ENCODE data around the gene C6orf141. TPM values are rescaled to one million over a fixed set of nuclear protein-coding genes. Genes with fewer than 3 reads are reported as not detected.

C6orf141 gene
- total RNA-seq, 2 donors from 2014 or later = 0.81 to 1.7 TPM

DNA sequence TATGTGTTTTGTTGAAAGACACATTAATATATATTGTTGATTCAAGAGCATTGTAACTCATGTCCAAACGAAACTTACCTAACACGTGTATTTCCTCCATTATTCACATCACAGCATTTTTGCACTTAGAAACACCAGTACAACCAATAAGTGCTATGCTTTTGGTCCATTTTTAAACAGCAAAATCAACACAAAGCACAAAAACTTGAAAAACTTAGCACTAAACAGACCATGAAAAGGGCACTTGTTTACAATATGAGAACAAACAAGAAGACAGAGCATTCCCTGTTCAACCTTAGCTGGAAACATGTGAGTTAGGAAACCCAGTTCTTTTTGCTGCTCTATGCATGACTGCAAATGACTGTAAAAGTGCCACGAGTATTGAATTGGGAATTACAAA, 41.1 kb upstream of the C6orf141 start:
- H3K27me3 Mint-ChIP-seq (ENCODE audit: insufficient read depth) = peaks cover 2% of the 10 kb centered on the region

GRCh38 chr6:49513153-49513989, 37.1 kb upstream of the C6orf141 start:
- Mint-ChIP-seq H3K4me1 (no peaks in the 10 kb centered on the region), H3K27me3 (ENCODE audit: insufficient read depth) (no peaks in the 10 kb centered on the region), H3K27ac (no peak overlapping the region), H3K4me3 (no peak overlapping the region), H3K9me3 (peaks cover 4% of the 10 kb centered on the region), H3K36me3 (ENCODE audit: low read depth) (no peaks in the 10 kb centered on the region)
- WGBS, 2 experiments (ENCODE audit: insufficient coverage in 1 of 2, insufficient read length in 1 of 2) = 94 to 100% methylated on average over 1 to 2 of the region's 2 CpGs
- Histone ChIP-seq H3K27ac (ENCODE audit: low read depth, low read length) (no peak overlapping the region), H3K4me3 (ENCODE audit: low read length) (no peak overlapping the region), H3K27me3 (ENCODE audit: control insufficient read depth, insufficient read depth, low read length, poor library complexity, severe bottlenecking) (no peaks in the 10 kb centered on the region), H3K4me1 (ENCODE audit: control insufficient read depth, insufficient read depth, low read length) (no peaks in the 10 kb centered on the region), H3K9me3 (ENCODE audit: control insufficient read depth, low read length) (no peaks in the 10 kb centered on the region), H3K36me3 (ENCODE audit: control insufficient read depth, insufficient read depth, low read length) (no peaks in the 10 kb centered on the region), H3K9ac (ENCODE audit: extremely low read depth, low read length, poor library complexity, severe bottlenecking) (no peak overlapping the region)
- no peak for DNase-seq
- TF ChIP-seq, protein P1, sequence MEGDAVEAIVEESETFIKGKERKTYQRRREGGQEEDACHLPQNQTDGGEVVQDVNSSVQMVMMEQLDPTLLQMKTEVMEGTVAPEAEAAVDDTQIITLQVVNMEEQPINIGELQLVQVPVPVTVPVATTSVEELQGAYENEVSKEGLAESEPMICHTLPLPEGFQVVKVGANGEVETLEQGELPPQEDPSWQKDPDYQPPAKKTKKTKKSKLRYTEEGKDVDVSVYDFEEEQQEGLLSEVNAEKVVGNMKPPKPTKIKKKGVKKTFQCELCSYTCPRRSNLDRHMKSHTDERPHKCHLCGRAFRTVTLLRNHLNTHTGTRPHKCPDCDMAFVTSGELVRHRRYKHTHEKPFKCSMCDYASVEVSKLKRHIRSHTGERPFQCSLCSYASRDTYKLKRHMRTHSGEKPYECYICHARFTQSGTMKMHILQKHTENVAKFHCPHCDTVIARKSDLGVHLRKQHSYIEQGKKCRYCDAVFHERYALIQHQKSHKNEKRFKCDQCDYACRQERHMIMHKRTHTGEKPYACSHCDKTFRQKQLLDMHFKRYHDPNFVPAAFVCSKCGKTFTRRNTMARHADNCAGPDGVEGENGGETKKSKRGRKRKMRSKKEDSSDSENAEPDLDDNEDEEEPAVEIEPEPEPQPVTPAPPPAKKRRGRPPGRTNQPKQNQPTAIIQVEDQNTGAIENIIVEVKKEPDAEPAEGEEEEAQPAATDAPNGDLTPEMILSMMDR (conservative IDR thresholded peaks at IDR 0.05) = no peak

More for the DNA sequence above, 41.1 kb upstream of the C6orf141 start:
- Histone ChIP-seq H3K9ac (ENCODE audit: extremely low read depth, low read length, poor library complexity, severe bottlenecking) (no peak overlapping the region), H3K36me3 (ENCODE audit: control insufficient read depth, insufficient read depth, low read length) (no peaks in the 10 kb centered on the region), H3K4me1 (ENCODE audit: control insufficient read depth, insufficient read depth, low read length) (no peaks in the 10 kb centered on the region), H3K27ac (ENCODE audit: low read depth, low read length) (no peak overlapping the region), H3K27me3 (ENCODE audit: control insufficient read depth, insufficient read depth, low read length, poor library complexity, severe bottlenecking) (no peaks in the 10 kb centered on the region), H3K9me3 (ENCODE audit: control insufficient read depth, low read length) (peaks cover 3% of the 10 kb centered on the region), H3K4me3 (ENCODE audit: low read length) (no peak overlapping the region)
- TF ChIP-seq, protein P1 (conservative IDR thresholded peaks at IDR 0.05) = no peak
- Mint-ChIP-seq H3K27ac (no peak overlapping the region), H3K9me3 (peaks cover 20% of the 10 kb centered on the region), H3K4me3 (no peak overlapping the region), H3K4me1 (peaks cover 3% of the 10 kb centered on the region), H3K36me3 (ENCODE audit: low read depth) (no peaks in the 10 kb centered on the region)
- no peak for DNase-seq
- 67 to 84% methylated on average over 1 to 3 of the region's 3 CpGs for WGBS, 2 experiments (ENCODE audit: insufficient coverage in 1 of 2, insufficient read length in 1 of 2)

DNA sequence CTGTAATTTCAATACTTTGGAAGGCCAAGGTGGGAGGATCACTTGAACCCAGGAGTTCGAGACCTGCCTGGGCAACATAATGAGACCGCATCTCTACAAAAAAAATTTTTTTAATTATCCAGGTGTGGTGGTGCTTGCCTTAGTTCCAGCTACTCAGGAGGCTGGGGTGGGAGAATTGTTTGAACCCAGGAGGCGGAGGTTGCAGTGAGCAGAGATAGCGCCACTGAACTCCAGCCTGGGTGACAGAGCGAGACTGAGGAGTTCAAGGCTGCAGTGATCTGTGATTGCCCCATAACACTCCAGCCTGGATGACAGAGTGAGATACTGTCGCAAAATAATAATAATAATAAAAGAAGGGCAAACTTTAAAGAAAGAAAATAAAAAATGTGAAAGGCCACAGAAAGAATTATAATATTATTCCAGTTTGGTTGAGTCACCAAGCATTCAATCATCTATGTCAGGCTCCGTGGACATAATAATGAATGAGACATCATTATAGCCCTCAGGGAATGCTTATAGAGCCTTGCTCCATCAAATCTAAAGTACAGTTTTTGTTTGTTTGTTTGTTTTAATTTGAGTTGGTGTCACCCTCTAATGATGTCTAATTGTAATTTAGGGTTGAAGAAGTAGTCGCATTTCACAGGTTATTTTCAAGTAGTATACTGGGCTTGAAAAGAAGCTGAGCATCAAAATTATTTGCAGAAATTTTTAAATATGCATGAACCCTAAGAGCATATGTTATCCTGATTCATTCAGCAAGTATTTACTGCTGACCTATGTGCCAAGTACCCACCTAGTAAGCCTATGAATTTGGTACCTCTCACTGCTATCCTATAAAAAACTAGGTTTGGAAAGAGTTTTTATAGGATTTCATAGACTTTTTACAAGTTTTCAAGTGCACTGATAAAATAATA, 35.6 kb upstream of the C6orf141 start:
- Mint-ChIP-seq H3K9me3 (no peaks in the 10 kb centered on the region), H3K27me3 (ENCODE audit: insufficient read depth) (no peaks in the 10 kb centered on the region), H3K27ac (no peak overlapping the region), H3K4me3 (no peak overlapping the region), H3K4me1 (no peaks in the 10 kb centered on the region), H3K36me3 (ENCODE audit: low read depth) (no peaks in the 10 kb centered on the region)
- H3K9me3 ChIP-seq (ENCODE audit: control insufficient read depth, low read length) = no peaks in the 10 kb centered on the region
- 92 to 100% methylated on average over 2 to 7 of the region's 8 CpGs for WGBS, 2 experiments (ENCODE audit: insufficient coverage in 1 of 2, insufficient read length in 1 of 2)
- H3K9ac ChIP-seq (ENCODE audit: extremely low read depth, low read length, poor library complexity, severe bottlenecking) = no peak overlapping the region
- H3K27ac ChIP-seq (ENCODE audit: low read depth, low read length) = no peak overlapping the region
- H3K4me1 ChIP-seq (ENCODE audit: control insufficient read depth, insufficient read depth, low read length) = no peaks in the 10 kb centered on the region
- H3K4me3 ChIP-seq (ENCODE audit: low read length) = no peak overlapping the region
- TF ChIP-seq, protein P1 (conservative IDR thresholded peaks at IDR 0.05) = no peak
- H3K36me3 ChIP-seq (ENCODE audit: control insufficient read depth, insufficient read depth, low read length) = no peaks in the 10 kb centered on the region
- no peak for DNase-seq
- H3K27me3 ChIP-seq (ENCODE audit: control insufficient read depth, insufficient read depth, low read length, poor library complexity, severe bottlenecking) = no peaks in the 10 kb centered on the region
